Measurements from ENCODE around the gene PARD3. TPM values are rescaled to one million over a fixed set of nuclear protein-coding genes. Genes with fewer than 3 reads are reported as not detected.

The PARD3 gene
- total and polyA plus RNA-seq, 2 donors (not counting 1 experiment from before 2014, with no cell fraction given), result 24.0 to 46.4 TPM

DNA sequence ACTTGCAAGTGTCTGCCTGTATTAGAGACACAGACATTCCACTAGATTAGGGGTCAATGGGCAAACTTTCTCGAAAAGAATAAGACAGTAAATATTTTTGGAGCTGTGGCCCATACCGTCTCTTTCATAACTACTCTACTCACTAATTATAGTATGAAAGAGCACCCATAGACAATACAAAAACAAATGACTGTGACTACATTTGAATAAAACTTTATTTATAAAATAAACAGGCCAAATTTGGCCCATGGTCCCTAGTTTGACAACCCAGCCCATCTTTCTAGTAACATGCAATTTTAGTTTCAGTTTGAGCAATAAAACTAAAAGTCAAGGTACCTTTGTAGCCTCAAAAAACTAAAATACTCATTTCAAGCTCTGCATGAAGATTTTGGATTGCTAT lies 294.6 kb downstream of the PARD3 start:
- no peaks in the 10 kb centered on the region for H4K20me1 ChIP-seq (ENCODE audit: control insufficient read depth, extremely low read depth, insufficient read depth, low read length)
- TF ChIP-seq, protein P1, sequence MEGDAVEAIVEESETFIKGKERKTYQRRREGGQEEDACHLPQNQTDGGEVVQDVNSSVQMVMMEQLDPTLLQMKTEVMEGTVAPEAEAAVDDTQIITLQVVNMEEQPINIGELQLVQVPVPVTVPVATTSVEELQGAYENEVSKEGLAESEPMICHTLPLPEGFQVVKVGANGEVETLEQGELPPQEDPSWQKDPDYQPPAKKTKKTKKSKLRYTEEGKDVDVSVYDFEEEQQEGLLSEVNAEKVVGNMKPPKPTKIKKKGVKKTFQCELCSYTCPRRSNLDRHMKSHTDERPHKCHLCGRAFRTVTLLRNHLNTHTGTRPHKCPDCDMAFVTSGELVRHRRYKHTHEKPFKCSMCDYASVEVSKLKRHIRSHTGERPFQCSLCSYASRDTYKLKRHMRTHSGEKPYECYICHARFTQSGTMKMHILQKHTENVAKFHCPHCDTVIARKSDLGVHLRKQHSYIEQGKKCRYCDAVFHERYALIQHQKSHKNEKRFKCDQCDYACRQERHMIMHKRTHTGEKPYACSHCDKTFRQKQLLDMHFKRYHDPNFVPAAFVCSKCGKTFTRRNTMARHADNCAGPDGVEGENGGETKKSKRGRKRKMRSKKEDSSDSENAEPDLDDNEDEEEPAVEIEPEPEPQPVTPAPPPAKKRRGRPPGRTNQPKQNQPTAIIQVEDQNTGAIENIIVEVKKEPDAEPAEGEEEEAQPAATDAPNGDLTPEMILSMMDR (conservative IDR thresholded peaks at IDR 0.05 in 1 of 2, IDR thresholded peaks at IDR 0.05 in 1 of 2; ENCODE audit: low read depth in 1 of 2, low read length in 2 of 2), result no peak
- TF ChIP-seq EZH2 (IDR thresholded peaks at IDR 0.05; ENCODE audit: low read length, missing control alignments), result no peak
- DNase-seq (ENCODE audit: low read depth in 2 of 2), result no peak
- H3K9me3 ChIP-seq (ENCODE audit: control insufficient read depth, insufficient read depth, low read depth, low read length), result no peaks in the 10 kb centered on the region
- no peaks in the 10 kb centered on the region for H3K27me3 ChIP-seq (ENCODE audit: control insufficient read depth, insufficient read depth, low read length)
- H3K4me1 ChIP-seq (ENCODE audit: control insufficient read depth, extremely low read depth, insufficient read depth, low read length), result no peaks in the 10 kb centered on the region
- no peaks in the 10 kb centered on the region for H3K79me2 ChIP-seq (ENCODE audit: control insufficient read depth, insufficient read depth, low read length)
- H2AFZ ChIP-seq (ENCODE audit: low read length), result no peak overlapping the region
- no peak overlapping the region for H3K27ac ChIP-seq (ENCODE audit: insufficient read depth, low read length)
- no peaks in the 10 kb centered on the region for H3K36me3 ChIP-seq (ENCODE audit: control insufficient read depth, insufficient read depth, low read length)
- H3K4me2 ChIP-seq (ENCODE audit: extremely low read depth, insufficient read depth, low read length), result no peak overlapping the region
- H3K9ac ChIP-seq (ENCODE audit: insufficient read depth, low read length), result no peak overlapping the region
- no peak overlapping the region for H3K4me3 ChIP-seq (replicated peaks in 1 of 4; ENCODE audit: control extremely low read depth in 1 of 4, insufficient read depth in 1 of 4, low read depth in 3 of 4, low read length in 4 of 4)

DNA sequence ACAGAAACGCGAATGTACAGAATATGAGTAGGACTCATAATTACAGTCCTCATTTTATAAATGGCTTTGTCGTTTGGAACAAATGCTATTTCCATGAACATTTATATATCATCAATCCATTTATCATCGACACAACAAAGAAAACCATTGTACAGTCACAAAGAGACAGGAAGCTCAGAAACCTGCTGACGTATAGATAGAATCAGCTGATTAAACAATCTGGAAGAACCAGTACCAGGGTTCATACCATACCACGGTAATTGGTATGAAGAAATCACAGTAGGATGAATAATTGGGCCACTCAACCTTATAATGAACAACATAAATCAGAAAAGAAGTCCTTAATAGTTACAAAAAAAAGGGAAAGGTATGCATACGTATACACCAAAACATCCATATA lies 295.0 kb downstream of the PARD3 start:
- no peak overlapping the region for H3K9ac ChIP-seq (ENCODE audit: insufficient read depth, low read length)

DNA sequence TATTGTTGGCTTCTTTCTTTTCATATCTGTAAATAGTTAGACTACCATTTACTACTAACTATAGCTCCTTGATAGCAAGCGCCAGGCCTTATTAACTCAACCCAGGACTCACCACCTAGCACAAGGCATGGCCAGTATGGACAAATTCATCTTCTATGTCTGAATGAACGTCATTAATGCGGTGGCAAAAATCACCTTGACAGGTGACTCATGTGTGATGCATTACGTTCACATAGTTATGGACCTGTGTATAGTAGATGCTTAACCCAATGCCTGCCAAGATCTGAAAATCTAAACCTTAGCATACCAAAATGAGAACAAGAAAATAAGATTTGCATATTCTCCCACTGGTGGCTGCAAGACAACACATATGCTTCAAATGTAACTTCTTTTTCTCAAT lies 300.8 kb downstream of the PARD3 start:
- H3K79me2 ChIP-seq (ENCODE audit: control insufficient read depth, insufficient read depth, low read length), result no peaks in the 10 kb centered on the region
- peak in 1 of 2 donors; percentile 63 for DNase-seq (ENCODE audit: low read depth in 2 of 2)
- no peak overlapping the region for H3K9ac ChIP-seq (ENCODE audit: insufficient read depth, low read length)

More for the DNA sequence above, 295.0 kb downstream of the PARD3 start:
- H4K20me1 ChIP-seq (ENCODE audit: control insufficient read depth, extremely low read depth, insufficient read depth, low read length), result no peaks in the 10 kb centered on the region
- H3K79me2 ChIP-seq (ENCODE audit: control insufficient read depth, insufficient read depth, low read length), result no peaks in the 10 kb centered on the region
- H3K4me1 ChIP-seq (ENCODE audit: control insufficient read depth, extremely low read depth, insufficient read depth, low read length), result no peaks in the 10 kb centered on the region
- H3K9me3 ChIP-seq (ENCODE audit: control insufficient read depth, insufficient read depth, low read depth, low read length), result no peaks in the 10 kb centered on the region
- no peak overlapping the region for H3K4me2 ChIP-seq (ENCODE audit: extremely low read depth, insufficient read depth, low read length)
- DNase-seq (ENCODE audit: low read depth in 2 of 2), result peak in 1 of 2 donors; percentile 68
- no peak overlapping the region for H2AFZ ChIP-seq (ENCODE audit: low read length)
- no peaks in the 10 kb centered on the region for H3K27me3 ChIP-seq (ENCODE audit: control insufficient read depth, insufficient read depth, low read length)
- no peak overlapping the region for H3K27ac ChIP-seq (ENCODE audit: insufficient read depth, low read length)
- TF ChIP-seq, protein P1 (conservative IDR thresholded peaks at IDR 0.05 in 1 of 2, IDR thresholded peaks at IDR 0.05 in 1 of 2; ENCODE audit: low read depth in 1 of 2, low read length in 2 of 2), result no peak
- TF ChIP-seq EZH2 (IDR thresholded peaks at IDR 0.05; ENCODE audit: low read length, missing control alignments), result no peak
- H3K36me3 ChIP-seq (ENCODE audit: control insufficient read depth, insufficient read depth, low read length), result no peaks in the 10 kb centered on the region
- no peak overlapping the region for H3K4me3 ChIP-seq (replicated peaks in 1 of 4; ENCODE audit: control extremely low read depth in 1 of 4, insufficient read depth in 1 of 4, low read depth in 3 of 4, low read length in 4 of 4)

More for the DNA sequence above, 300.8 kb downstream of the PARD3 start:
- no peaks in the 10 kb centered on the region for H4K20me1 ChIP-seq (ENCODE audit: control insufficient read depth, extremely low read depth, insufficient read depth, low read length)
- no peaks in the 10 kb centered on the region for H3K9me3 ChIP-seq (ENCODE audit: control insufficient read depth, insufficient read depth, low read depth, low read length)
- no peak overlapping the region for H3K4me3 ChIP-seq (replicated peaks in 1 of 4; ENCODE audit: control extremely low read depth in 1 of 4, insufficient read depth in 1 of 4, low read depth in 3 of 4, low read length in 4 of 4)
- H3K36me3 ChIP-seq (ENCODE audit: control insufficient read depth, insufficient read depth, low read length), result no peaks in the 10 kb centered on the region
- no peak overlapping the region for H3K4me2 ChIP-seq (ENCODE audit: extremely low read depth, insufficient read depth, low read length)
- no peak overlapping the region for H2AFZ ChIP-seq (ENCODE audit: low read length)
- H3K27ac ChIP-seq (ENCODE audit: insufficient read depth, low read length), result no peak overlapping the region
- H3K27me3 ChIP-seq (ENCODE audit: control insufficient read depth, insufficient read depth, low read length), result no peaks in the 10 kb centered on the region
- TF ChIP-seq EZH2 (IDR thresholded peaks at IDR 0.05; ENCODE audit: low read length, missing control alignments), result no peak
- H3K4me1 ChIP-seq (ENCODE audit: control insufficient read depth, extremely low read depth, insufficient read depth, low read length), result no peaks in the 10 kb centered on the region

All from fibroblast of lung (primary cell).